Stimulated activated CD8-positive, alpha-beta memory T cell treated with anti-CD3 and anti-CD28 coated beads, Interleukin-12 subunit alpha, Interleukin-12 subunit beta, amount 100 ng/mL, for 24 hours (primary cell): ENCODE results near the gene CCR6.
"Not testable (repeated sequence)": the region's sequence is repeated elsewhere in the genome, so short reads cannot be mapped to it uniquely, and the experiment has no call there.

ENCODE experiments used
- DNase-seq: peaks from one replicate; pipeline ENCODE4 v3.0.0-alpha.2; 2020; ENCODE audit errors: extremely low read depth

CCR6 gene

DNA sequence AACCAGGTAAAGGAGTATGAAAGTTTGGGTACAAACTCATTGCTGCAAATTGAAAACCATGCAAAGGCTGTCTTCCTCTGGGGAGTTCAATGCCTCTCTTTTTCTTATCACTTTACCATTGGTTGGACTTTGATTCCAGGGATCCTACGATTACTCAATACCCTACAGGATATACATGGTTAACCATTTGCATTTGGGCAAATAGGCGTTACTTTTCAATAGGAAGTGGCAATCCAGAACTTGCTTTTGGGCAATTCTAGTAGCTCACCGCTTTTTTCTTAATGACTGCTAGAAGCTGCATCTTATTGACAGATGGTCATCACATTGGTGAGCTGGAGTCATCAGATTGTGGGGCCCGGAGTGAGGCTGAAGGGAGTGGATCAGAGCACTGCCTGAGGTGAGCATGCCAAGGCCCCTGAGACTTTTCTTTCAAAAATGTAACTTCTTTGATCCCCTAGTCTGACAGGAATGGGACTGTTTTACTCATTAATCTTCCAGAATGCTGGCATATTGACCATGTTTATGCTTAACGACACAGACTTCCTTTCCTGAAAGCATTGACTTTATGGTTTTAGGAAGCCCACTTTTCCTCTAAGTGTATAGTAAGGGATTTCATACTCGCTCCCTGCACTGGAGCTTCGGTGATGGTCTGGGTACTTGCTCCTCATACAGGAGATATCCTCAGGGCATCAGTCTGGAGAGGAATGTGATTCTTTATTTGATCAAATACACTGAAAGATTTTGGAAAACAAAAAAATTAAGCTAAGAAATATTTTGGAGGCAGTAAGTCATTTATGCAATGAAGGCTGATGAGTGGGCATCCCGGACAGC is at the start of gene CCR6:
Gene CCR6 (plus strand): TSS at position 270 of the 831 bp plus-strand sequence. CDS start 13,039 bp downstream, outside the sequence.
- DNase-seq, result no peak

DNA sequence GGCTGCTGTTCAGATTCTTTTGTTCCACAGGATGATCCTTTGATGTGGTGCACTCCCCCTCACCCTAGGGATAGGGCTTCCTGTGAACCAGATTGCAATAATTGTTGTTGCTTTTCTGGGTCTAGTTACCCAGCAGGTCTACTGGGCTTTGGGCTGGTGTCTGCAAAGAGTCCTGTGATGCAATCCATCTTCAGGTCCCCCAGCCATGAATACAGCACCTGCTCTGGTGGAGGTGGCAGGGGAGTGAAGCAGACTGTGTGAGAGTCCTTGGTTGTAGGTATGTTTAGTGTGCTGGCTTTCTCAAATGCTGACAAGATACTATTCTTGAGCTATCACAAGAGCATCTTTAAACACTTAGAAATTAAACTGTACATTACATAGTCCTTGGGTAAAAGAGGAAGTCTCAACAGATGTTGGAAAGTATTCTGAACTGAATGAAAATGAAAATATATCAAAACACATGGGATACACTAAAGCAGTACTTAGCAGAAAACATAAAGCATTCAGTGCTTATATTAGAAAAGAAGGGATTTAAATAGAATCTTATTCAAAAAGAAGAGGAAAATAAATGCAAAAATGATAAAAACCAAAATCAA is 49.1 kb upstream of the CCR6 start:
- no peak for DNase-seq

DNA sequence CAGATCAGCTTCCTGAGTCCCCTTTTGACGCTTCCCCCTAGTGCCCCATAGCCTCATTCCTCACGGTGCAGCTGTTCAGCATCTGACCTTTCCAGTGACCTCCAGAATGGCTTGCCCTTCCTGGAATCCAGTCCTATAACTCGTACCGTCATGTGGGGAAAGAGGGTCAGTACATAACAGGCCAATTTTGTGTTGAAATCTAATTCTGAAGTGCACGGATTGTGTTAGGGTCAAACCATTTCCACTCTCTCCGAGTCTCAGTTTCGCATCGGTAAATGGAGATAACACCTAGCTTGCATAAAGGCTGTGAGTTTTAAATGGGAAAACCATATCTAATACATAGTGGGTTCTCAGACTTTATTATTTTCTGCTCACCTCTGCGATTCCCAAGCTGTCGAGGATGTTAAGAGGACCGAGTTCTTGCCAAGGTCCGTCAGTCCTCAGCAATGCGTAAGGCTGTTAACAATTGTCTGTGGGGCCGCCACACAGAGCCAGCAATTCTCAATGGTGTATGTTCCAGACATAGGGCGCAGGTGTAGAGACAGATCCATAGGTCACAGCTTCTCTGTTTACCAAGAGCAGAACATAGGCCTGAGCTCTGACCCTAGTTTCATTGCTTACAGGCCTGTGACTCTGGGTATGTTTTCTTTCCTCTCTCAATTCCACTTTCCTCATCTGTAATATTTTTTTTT is 45.5 kb upstream of the CCR6 start:
- no peak for DNase-seq

DNA sequence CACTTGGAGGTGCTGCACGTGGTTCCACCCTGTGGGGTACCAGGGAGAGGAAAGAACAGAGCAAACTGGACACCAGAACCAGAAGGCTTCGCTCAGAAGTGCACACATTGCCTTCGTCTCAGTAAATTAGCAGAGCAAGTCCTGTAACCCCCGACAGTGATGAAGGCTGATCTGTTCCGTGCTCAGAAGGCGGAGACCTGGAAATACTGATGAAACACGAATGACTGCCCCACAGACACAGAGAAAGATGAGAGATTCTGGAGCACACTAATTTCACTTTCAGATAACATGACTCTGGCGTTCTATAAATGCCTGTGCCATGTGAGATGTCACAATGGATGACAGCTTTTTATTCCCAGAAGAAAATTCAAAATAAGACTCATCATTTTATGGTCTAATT is 44.2 kb upstream of the CCR6 start:
- DNase-seq, result no peak

DNA sequence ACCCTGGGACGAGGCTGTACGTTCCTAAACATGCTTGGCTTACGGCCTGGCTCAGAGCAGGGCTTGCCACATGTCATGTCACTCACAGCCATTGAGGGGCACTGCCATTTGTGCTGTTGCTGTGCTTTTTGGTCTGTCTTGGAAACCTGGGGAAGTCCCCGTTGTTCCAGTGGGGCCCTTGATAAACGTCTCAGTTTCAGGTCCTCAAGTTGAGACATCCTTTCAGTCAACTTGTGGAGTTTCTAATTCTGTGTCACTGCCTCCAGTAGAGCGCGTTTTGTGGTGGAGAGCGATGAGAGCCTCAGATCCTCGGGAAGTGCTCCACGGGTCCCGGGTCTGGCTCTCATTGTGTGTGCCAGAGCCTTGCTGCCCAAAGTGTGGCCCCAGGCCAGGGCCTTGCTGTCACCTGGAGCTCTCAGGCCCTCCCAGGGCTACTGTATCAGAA is 43.0 kb upstream of the CCR6 start:
- DNase-seq, result peak; percentile 42

DNA sequence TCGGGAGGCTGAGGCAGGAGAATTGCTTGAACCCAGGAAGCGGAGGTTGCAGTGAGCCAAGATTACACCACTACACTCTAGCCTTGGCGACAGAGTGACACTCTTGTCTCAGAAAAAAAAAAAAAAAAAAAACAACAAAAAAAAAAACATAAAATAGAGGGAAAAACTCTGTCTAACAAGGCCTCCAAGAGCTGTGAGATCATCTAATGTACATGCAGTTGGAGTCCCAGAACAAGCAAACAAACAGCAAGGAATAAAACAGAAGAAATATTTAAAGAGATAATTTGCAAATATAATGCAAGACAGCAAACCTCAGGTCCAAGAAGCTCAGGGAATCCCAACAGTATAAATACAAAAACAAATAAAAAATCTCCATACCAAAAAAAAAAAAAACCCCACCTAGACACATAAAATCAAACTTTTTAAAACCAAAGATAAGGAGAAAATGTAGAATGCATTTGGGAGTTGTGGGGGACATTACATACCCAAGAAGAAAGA is 35.0 kb upstream of the CCR6 start:
- DNase-seq, result no peak

DNA sequence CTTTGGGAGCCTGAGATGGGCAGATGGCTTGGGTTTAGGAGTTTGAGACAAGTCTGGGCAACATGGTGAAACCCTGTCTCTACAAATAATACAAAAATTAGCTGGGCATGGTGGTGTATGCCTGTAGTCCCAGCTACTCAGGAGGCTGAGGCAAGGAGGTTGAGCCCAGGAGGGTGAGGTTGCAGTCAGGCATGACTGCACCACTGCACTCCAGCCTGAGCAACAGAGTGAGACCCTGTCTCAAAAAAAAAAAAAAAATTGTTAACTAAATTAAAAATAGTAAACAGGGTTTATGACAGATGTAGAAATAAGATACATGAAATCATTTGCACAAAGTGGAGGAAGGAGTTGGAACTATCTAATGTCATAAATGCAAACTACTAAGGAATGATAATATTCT is 34.2 kb upstream of the CCR6 start:
- DNase-seq, result not testable (repeated sequence)

DNA sequence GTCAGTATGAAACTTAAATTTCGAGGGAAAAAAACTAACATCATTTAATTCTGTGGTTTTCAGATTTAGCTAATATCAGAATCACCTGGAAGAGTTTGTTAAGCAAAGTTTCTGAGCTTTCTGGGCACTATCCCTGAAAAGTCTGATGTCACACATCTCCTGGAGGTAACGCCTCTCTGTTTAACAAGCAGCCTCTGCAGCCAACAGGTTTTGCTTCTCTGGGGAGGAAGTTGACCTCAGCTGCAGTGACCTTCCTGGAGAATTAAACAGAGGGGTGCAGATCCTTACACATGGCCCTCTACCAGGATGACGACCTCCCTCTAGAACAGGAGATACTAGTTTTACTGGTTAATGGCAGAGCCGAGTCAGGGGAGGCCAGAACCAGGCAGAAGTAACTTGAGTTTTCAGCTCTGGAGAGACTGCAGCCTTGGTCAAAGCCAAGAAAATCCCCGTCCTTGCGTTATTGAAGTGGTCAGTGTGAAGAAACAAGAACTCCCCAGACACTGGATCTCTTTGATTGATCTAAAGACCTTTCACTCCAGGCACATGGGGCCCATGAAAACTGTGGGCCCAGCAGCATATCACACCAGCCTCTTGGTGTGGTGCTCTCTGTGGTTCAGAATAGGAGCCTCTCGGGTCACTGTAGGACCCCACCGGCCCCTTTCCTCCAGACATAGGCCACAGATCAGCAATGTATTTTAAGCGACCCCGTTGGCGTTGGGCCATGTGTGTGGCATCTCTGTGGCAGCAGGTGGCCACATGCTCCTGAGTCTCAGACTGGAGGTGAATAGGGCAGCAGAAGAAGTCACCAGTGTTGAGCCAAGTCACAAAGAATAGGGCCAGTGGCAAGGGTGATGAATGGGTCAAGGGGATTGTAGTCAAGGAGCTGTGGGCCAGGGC is 33.4 kb upstream of the CCR6 start:
- DNase-seq, result no peak

DNA sequence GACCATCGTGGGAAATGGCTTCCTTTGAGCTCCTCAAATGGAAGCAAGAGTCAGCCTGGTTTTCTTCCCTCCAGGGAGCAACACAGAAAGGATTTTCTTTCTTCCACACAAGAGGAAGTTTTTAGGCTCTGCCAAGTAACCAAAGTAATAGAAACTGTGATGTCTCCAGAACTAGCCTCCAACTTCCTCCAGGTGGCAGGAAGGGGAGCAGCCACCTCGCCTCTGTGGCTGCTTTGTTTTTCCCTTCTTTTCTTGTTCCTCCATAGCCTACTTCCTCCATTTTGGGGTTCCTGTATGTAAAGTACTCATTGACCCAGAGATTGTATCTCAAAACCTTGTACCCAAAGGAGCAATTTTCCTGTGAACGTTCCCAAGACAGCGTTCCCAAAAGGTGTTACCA is 32.7 kb upstream of the CCR6 start:
- DNase-seq, result no peak

DNA sequence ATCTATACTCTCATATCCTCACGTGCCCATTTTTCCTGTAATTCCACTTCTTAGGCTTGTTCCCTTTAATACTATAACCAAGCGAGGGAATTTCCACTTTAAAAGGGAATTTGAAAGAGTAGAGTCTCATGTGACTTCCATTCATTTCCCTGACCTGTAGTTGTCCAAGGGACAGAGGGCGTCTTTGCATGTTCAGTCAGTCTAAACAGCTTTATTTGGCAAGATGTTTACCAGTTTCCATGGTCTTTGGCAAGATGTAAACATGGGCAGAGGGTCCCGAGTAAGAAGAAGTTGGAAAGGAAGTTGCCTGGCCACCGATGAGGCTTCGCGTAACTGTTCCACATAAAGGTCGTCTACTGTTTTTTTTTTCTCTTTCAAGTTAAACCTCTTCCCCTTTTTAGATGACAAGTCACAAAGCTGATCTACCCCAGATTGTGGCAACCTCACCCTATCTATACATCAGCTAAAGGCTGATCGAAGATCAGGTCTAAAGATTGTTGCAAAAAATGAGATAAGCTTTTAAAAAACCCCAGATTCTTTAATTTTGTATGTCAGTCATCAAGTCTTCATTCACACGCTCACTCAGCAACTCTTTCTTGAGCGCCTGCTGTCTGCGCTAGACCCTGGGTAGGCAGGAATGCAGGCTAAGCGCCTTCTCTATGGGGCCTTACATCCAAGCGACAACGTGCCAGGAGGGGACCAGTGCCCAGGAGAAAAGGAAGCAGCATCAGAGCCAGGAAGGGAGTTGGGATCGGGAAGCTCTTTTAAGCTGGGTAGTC is 31.7 kb upstream of the CCR6 start:
- no peak for DNase-seq

DNA sequence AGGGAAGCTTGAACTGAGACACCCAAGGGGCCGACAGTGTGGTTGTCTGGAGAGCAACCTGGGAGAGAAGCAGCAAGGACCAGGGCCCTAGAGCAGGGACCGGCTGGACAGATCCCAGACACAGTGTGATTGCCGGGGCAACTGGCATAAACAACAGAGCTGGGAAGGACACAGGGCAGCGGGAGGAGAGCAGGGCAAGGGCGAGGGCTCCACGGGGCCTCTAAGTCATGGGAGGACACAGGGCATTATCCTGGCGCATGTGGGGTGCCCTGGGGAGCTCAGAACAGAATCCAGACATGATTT is 31.1 kb upstream of the CCR6 start:
- DNase-seq, result no peak

DNA sequence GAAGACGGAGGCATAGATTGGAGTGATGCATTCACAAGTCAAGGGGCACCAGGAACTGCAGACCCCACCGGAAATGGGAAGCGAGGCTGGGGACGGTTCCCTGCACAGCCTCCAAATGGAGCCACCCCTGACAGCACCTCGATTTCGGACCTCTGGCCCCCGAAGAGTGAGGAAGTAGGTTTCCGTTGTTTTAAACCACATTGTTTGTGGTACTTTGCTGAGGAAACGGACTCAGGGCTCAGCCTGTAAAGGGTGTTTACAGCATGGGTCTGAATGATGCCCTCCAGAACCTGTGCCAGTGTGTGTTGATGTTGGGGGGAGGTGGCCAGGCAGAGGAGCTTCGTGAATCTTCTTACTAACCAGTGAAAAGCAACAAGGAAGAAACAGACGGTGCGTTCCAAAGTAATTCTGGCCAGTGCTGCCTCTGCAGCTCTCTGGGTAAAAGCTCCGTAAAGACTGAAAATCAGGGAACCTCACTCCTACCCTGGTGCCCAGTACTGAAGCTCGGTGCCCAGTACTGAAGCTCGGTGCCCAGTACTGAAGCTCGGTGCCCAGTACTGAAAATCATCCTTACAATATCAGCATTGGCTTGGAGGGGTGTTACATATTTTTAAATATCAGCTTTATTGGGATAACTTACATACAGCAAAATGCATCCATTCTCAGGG is 30.1 kb upstream of the CCR6 start:
- DNase-seq, result no peak

DNA sequence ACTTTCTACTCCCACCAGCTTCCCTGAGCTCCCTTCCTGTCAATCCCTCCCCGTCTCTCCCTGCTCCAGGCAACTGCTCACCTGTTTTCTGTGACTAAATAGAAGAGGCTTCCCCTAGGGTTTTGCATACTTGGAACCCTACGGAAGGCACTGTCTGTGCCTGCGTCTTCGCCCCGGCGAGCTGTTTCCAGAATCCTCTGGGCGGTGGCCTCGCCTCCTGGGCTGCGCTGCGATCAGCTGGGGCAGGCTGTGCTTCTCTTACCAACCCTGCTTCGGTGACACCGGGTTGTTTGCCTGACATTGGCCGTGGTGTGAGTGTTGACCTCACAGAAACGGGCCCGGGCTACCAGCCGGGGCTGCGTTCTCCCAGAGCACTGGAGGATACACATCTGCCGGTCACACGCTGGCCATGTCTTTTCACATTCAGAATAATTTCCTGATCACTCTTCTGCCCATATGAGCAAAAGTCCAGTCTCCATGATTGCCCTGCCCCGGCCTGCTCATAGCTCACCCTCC is 29.4 kb upstream of the CCR6 start:
- DNase-seq, result no peak

DNA sequence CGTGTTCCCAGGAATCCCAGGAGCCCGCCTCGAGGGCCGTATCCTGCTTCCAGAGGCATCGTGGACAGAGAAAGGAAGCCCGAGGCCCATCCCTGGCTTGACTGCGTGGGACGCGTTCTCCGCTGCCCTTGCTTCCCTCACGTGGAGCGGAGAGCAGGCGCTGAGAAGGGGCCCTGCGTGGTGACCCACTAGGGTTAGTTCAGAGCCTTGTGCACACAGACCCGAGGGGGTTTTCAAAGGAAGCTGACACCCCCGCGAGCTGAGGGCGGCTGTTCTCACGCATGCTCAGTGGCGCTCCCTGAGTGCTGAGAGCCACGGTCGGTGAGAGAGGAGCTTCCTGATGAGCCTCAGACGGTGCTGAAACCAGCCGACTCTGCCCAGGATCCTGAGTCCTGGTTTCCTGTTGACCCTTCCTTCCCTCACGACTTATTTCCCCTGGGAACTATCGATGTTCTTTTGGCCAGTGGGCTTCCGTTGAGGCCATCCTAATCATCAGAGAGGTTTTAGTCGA is 28.9 kb upstream of the CCR6 start:
- no peak for DNase-seq

DNA sequence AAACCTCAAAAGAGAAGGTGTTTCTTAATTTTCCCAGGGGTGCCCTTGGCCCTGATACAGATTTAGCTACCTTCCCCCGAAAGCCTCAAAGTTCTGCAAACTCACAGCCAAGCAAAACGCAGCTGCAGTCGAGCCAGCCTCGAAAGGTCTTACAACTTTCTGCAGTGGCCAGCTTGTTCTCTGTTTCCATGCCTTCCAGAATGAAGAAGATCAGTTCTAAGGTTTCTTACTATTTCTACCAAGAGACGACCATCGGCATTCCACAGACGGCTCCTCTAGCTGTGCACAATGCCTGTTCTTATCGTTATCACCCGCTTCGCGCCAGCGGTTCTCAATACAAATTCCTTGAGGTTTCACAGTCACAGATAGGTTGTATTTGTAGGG is 28.5 kb upstream of the CCR6 start:
- no peak for DNase-seq

DNA sequence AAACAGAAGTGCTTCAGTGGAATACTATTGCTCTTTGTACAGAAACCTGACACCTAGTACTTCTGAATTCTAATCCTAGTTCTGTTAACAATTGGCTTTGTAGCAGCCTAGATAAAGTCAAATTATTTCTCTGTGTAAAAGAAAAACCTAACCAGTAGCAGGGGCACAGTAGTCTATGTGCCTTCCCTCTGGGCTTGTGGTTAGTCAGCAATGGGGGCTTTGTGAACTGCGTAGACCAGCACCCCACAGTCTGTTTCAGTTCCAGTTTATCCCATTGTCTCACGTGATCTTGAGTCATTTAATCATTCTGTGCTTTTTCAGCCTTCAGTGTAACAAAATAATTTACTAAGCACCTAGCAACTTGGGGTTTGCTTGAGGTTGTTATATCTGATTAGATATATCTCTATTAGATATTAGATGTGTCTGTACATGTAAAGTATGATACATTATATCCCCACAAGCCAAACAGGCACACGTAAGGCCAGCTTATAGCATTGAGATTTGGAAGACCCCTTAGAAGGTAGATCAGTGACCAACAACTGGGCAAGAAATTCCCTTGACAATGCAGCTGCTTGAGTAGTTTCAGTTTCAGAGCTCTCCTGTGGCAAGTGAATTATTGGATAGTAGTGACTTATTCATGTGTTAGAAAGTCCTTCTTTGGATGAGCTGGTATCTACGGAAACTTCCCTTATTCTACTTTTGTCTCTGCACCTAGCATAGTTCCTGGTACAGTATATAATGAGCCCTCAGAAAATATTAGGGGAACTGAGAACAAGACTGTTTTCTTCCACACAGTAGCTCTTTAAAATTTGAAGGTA is 27.9 kb upstream of the CCR6 start:
- no peak for DNase-seq

DNA sequence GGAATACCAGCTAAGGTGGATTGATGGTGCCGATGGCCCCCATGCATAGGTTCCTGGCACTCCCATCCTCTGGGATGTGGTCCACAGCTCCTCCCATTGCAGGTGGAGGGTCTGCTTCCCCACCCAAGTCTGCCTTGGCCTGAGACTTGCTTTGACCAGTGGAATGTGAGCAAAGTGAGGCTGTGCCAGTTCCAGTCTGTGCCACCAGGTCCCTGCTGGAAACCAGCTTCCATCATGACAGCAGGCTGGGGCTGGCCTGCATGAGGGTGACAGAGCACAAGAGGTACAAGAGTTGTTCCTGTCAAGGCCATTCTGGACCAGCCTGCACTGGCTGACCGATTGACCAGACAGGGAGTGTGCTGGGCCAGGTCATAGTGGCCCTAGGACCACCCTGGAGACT is 27.0 kb upstream of the CCR6 start:
- DNase-seq, result no peak

DNA sequence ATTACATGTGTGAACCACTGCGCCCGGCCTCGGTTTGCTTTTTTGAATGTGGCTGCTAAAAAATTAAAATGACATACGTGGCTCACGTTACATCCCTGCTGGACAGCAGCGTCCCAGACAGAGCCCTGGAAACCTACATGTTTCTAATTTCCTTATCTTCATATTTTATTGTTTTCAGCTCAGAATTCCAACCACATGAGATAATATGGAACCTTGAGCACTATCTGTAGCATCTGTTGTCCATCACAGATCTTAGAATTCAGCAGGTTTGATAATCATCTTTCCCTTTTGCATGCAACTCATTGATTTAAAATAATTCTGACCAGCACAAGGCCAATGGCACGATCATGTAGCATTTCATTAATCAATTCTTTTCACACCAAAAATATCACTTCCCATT is 25.9 kb upstream of the CCR6 start:
- no peak for DNase-seq

DNA sequence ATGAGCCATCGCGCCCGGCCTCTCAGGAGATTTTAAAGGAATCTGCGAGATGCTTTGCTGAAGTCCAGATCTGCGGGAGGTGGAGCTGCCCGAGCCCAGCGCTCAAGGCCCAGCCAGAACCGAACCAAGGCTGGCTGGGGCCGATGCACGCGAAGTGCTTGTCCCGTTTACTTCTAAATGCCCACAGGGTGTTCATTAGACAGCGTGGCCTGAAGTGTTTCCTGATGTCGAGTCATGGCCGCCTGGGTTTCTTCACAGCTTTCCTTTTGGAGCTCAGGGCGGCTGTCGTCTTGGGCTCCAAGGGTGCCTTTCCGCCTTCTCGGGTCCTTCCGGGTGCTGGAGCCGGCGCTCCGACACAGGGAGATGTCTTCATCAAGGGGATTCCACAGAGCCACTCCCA is 25.1 kb upstream of the CCR6 start:
- DNase-seq, result no peak
